DND-41 (cell line): ENCODE data around the gene THRSP.
"Not testable (repeated sequence)": the region's sequence is repeated elsewhere in the genome, so short reads cannot be mapped to it uniquely, and the experiment has no call there.

Experiments
- ATAC-seq: fragments of 200-7000 bp; cut with Tn5 transposase; 3 replicates; pipeline ENCODE4 v1.9.1; 2021; ENCODE audit warnings: low read depth; ENCODE audit not compliant: insufficient read depth
- DNase-seq: peaks from one replicate; pipeline ENCODE4 v3.0.0-alpha.2; 2020
- H2AFZ ChIP-seq: 2 replicates; pipeline ENCODE4 v1.6.0; 2012; ENCODE audit warnings: low read depth, low read length
- H3K27ac ChIP-seq: 2 replicates; pipeline ENCODE4 v1.5.1; 2012; ENCODE audit warnings: low read length, inconsistent platforms
- H3K27me3 ChIP-seq: fragments of 200-600 bp; sonication (generic); 2 replicates; pipeline ENCODE4 v1.6.0; 2012; ENCODE audit warnings: low read length, mild to moderate bottlenecking, inconsistent platforms; ENCODE audit not compliant: insufficient read depth, poor library complexity
- H3K36me3 ChIP-seq: 2 replicates; pipeline ENCODE4 v1.5.1; 2012; ENCODE audit warnings: low read length, inconsistent platforms; ENCODE audit not compliant: insufficient read depth
- H3K4me1 ChIP-seq: 2 replicates; pipeline ENCODE4 v1.5.1; 2012; ENCODE audit warnings: mild to moderate bottlenecking, low read length; ENCODE audit not compliant: insufficient read depth
- H3K4me2 ChIP-seq: 2 replicates; pipeline ENCODE4 v1.6.0; 2012; ENCODE audit warnings: mild to moderate bottlenecking, moderate library complexity, low read length, inconsistent platforms; ENCODE audit not compliant: insufficient read depth
- H3K4me3 ChIP-seq, 2 experiments: fragments of 200-600 bp in 1 of 2; shearing (Covaris generic) in 1 of 2; 2 replicates each; pipeline ENCODE4 v1.5.1; 2012 to 2016; ENCODE audit warnings: inconsistent platforms in 2 of 2, low read length in 2 of 2, mild to moderate bottlenecking in 2 of 2, low read depth in 1 of 2, moderate library complexity in 1 of 2
- H3K79me2 ChIP-seq: 2 replicates; pipeline ENCODE4 v1.6.0; 2012; ENCODE audit warnings: low read length, inconsistent platforms; ENCODE audit not compliant: insufficient read depth
- H3K9ac ChIP-seq: 2 replicates; pipeline ENCODE4 v1.6.0; 2012; ENCODE audit warnings: low read depth, mild to moderate bottlenecking, inconsistent platforms, low read length, moderate library complexity
- H3K9me3 ChIP-seq: 2 replicates; pipeline ENCODE4 v1.5.1; 2012; ENCODE audit warnings: low read length, moderate library complexity, mild to moderate bottlenecking, inconsistent platforms; ENCODE audit not compliant: insufficient read depth, severe bottlenecking
- H4K20me1 ChIP-seq: 2 replicates; pipeline ENCODE4 v1.6.0; 2012; ENCODE audit warnings: low read length; ENCODE audit not compliant: insufficient read depth
- CTCF ChIP-seq: IDR thresholded peaks from 2 replicates; pipeline ENCODE4 v1.5.1; 2012; ENCODE audit warnings: borderline replicate concordance, low read length, moderate library complexity, mild to moderate bottlenecking; ENCODE audit not compliant: poor library complexity, severe bottlenecking; ENCODE audit errors: extremely low read depth
- EZH2 ChIP-seq: IDR thresholded peaks from 3 replicates; pipeline ENCODE4 v1.6.1; 2012; ENCODE audit warnings: borderline replicate concordance, low read depth, mild to moderate bottlenecking, moderate library complexity, low read length, inconsistent platforms; ENCODE audit not compliant: severe bottlenecking

Gene THRSP

GRCh38 chr11:78072455-78072854 is 8.8 kb downstream of the THRSP start:
- Histone ChIP-seq H3K27ac (no peak overlapping the region), H2AFZ (no peak overlapping the region), H3K4me2 (no peak overlapping the region), H3K4me3 (no peak overlapping the region), H3K36me3 (peaks cover 68% of the 10 kb centered on the region), H3K4me1 (peaks cover 23% of the 10 kb centered on the region), H3K9me3 (no peaks in the 10 kb centered on the region), H3K9ac (no peak overlapping the region), H4K20me1 (peaks cover 22% of the 10 kb centered on the region), H3K27me3 (no peaks in the 10 kb centered on the region), H3K79me2 (peaks cover 70% of the 10 kb centered on the region)
- DNase-seq = no peak
- no peak for ATAC-seq
- TF ChIP-seq EZH2 (no peak), CTCF (no peak)

GRCh38 chr11:78074756-78075155 is 11.1 kb downstream of the THRSP start:
- H3K27me3 ChIP-seq = no peaks in the 10 kb centered on the region
- peaks cover 30% of the 10 kb centered on the region for H4K20me1 ChIP-seq
- peak overlapping the region in 1 of 2 experiments; percentile 7; a peak in 1 of 4 replicates for H3K4me3 ChIP-seq
- DNase-seq (no peak), ATAC-seq (no peak)
- no peak overlapping the region for H2AFZ ChIP-seq
- peaks cover 38% of the 10 kb centered on the region for H3K4me1 ChIP-seq
- H3K36me3 ChIP-seq = peaks cover 54% of the 10 kb centered on the region
- peak overlapping the region; percentile 34; the same call in 1 of the 2 replicates for H3K4me2 ChIP-seq
- H3K27ac ChIP-seq = no peak overlapping the region
- no peak overlapping the region for H3K9ac ChIP-seq
- peaks cover 93% of the 10 kb centered on the region for H3K79me2 ChIP-seq
- H3K9me3 ChIP-seq = no peaks in the 10 kb centered on the region
- TF ChIP-seq CTCF = no peak
- TF ChIP-seq EZH2 = no peak

- Histone ChIP-seq H3K4me1 (peaks cover 55% of the 10 kb centered on the region), H3K36me3 (peaks cover 33% of the 10 kb centered on the region), H3K9ac (peak overlapping the region; percentile 92), H3K4me3 (peak overlapping the region in 1 of 2 experiments; percentile 73; a peak in 1 of 4 replicates), H3K4me2 (peak overlapping the region; percentile 70), H3K79me2 (peaks cover 80% of the 10 kb centered on the region), H3K9me3 (no peaks in the 10 kb centered on the region), H4K20me1 (peaks cover 28% of the 10 kb centered on the region), H3K27me3 (no peaks in the 10 kb centered on the region), H3K27ac (peak overlapping the region; percentile 48), H2AFZ (no peak overlapping the region)
- DNase-seq = no peak
- no peak for ATAC-seq
- TF ChIP-seq EZH2 = no peak
- TF ChIP-seq CTCF = no peak
These were observed 13.2 kb downstream of the THRSP start for GRCh38 chr11:78076733-78077403.

- H3K9ac ChIP-seq = peak overlapping the region; percentile 92
These were observed 13.9 kb downstream of the THRSP start for GRCh38 chr11:78077592-78077991.

More at GRCh38 chr11:78077592-78077991, 13.9 kb downstream of the THRSP start:
- not testable (repeated sequence) for H3K9me3 ChIP-seq, H2AFZ ChIP-seq, H3K27me3 ChIP-seq, ATAC-seq, DNase-seq
- H3K4me3 ChIP-seq = peak overlapping the region; percentile 73 to 88; a peak in 3 of 4 replicates
- peaks cover 24% of the 10 kb centered on the region for H4K20me1 ChIP-seq
- H3K4me1 ChIP-seq = peaks cover 55% of the 10 kb centered on the region
- H3K27ac ChIP-seq = peak overlapping the region; percentile 92
- H3K79me2 ChIP-seq = peaks cover 74% of the 10 kb centered on the region
- H3K36me3 ChIP-seq = peaks cover 27% of the 10 kb centered on the region
- H3K4me2 ChIP-seq = peak overlapping the region; percentile 70
